ENCODE measurements around the gene C4orf50.

DNA sequence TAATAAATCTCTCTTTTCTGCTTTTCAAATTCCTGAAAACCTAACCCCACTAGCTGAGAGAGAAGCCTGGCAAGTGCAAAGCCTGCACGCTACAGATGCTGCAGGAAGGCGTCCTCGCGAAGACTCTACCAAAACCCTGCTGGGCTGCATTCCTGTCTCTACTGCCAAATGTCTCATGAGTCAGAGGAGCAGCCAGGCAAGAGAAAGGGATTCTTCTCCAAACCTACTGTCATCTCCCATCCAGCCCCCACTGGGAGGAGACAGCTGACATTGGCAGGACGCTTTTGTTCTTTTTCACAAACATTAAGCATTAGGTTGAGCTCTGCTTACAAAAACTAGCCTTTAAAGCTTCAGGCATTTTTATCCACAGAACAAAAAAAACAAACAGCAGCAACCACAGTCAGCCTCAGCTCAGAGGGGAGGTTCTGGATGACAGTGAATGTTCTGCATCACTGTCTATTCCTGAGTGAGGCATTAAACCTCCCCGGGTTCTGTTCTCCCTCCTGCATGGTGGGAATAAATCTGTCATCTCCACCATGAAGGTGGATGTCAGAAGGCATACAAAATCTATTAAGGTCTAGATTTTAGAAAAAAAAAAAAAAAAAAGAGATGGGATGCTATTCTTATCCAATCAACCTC lies 143.3 kb downstream of the C4orf50 start:
- TF ChIP-seq, protein P1, sequence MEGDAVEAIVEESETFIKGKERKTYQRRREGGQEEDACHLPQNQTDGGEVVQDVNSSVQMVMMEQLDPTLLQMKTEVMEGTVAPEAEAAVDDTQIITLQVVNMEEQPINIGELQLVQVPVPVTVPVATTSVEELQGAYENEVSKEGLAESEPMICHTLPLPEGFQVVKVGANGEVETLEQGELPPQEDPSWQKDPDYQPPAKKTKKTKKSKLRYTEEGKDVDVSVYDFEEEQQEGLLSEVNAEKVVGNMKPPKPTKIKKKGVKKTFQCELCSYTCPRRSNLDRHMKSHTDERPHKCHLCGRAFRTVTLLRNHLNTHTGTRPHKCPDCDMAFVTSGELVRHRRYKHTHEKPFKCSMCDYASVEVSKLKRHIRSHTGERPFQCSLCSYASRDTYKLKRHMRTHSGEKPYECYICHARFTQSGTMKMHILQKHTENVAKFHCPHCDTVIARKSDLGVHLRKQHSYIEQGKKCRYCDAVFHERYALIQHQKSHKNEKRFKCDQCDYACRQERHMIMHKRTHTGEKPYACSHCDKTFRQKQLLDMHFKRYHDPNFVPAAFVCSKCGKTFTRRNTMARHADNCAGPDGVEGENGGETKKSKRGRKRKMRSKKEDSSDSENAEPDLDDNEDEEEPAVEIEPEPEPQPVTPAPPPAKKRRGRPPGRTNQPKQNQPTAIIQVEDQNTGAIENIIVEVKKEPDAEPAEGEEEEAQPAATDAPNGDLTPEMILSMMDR (IDR thresholded peaks at IDR 0.05; ENCODE audit: insufficient read depth, low read length), result no peak
- TF ChIP-seq, protein P2, sequence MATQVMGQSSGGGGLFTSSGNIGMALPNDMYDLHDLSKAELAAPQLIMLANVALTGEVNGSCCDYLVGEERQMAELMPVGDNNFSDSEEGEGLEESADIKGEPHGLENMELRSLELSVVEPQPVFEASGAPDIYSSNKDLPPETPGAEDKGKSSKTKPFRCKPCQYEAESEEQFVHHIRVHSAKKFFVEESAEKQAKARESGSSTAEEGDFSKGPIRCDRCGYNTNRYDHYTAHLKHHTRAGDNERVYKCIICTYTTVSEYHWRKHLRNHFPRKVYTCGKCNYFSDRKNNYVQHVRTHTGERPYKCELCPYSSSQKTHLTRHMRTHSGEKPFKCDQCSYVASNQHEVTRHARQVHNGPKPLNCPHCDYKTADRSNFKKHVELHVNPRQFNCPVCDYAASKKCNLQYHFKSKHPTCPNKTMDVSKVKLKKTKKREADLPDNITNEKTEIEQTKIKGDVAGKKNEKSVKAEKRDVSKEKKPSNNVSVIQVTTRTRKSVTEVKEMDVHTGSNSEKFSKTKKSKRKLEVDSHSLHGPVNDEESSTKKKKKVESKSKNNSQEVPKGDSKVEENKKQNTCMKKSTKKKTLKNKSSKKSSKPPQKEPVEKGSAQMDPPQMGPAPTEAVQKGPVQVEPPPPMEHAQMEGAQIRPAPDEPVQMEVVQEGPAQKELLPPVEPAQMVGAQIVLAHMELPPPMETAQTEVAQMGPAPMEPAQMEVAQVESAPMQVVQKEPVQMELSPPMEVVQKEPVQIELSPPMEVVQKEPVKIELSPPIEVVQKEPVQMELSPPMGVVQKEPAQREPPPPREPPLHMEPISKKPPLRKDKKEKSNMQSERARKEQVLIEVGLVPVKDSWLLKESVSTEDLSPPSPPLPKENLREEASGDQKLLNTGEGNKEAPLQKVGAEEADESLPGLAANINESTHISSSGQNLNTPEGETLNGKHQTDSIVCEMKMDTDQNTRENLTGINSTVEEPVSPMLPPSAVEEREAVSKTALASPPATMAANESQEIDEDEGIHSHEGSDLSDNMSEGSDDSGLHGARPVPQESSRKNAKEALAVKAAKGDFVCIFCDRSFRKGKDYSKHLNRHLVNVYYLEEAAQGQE (IDR thresholded peaks at IDR 0.05; ENCODE audit: insufficient replicate concordance, low read depth), result no peak
